Measurements from ENCODE around the gene PADI4. TPM values are rescaled to one million over a fixed set of nuclear protein-coding genes. Genes with fewer than 3 reads are reported as not detected.

PADI4 gene
- total RNA-seq, 4 donors from 2014 or later = 1.2 TPM; not detected in 3

- DNase-seq = no peak
- Histone ChIP-seq H3K27ac (no peak overlapping the region), H3K9me3 (no peaks in the 10 kb centered on the region), H3K36me3 (no peaks in the 10 kb centered on the region), H3K27me3 (no peaks in the 10 kb centered on the region), H3K4me3 (no peak overlapping the region), H3K4me1 (no peaks in the 10 kb centered on the region)
- TF ChIP-seq POLR2A (IDR thresholded peaks at IDR 0.05) = no peak
- TF ChIP-seq CTCF (IDR thresholded peaks at IDR 0.05) = no peak
- intact Hi-C loops (cut with DNase I; ENCODE audit: low total_unique reads) = no loop called here
These were observed 69.4 kb downstream of the PADI4 start for GRCh38 chr1:17377325-17377953.

- TF ChIP-seq POLR2A (IDR thresholded peaks at IDR 0.05) = no peak
- DNase-seq = no peak
- Histone ChIP-seq H3K36me3 (no peaks in the 10 kb centered on the region), H3K4me3 (no peak overlapping the region), H3K9me3 (no peaks in the 10 kb centered on the region), H3K27ac (no peak overlapping the region), H3K27me3 (no peaks in the 10 kb centered on the region), H3K4me1 (no peaks in the 10 kb centered on the region)
- intact Hi-C loops (cut with DNase I; ENCODE audit: low total_unique reads) = no loop called here
These were observed 73.2 kb downstream of the PADI4 start for GRCh38 chr1:17381161-17381560.

GRCh38 chr1:17392199-17392740, 84.3 kb downstream of the PADI4 start:
- no peak for DNase-seq
- Histone ChIP-seq H3K4me1 (no peaks in the 10 kb centered on the region), H3K9me3 (no peaks in the 10 kb centered on the region), H3K36me3 (no peaks in the 10 kb centered on the region), H3K27ac (no peak overlapping the region), H3K4me3 (no peak overlapping the region), H3K27me3 (no peaks in the 10 kb centered on the region)
- intact Hi-C loops (cut with DNase I; ENCODE audit: low total_unique reads) = no loop called here
- TF ChIP-seq CTCF (IDR thresholded peaks at IDR 0.05) = no peak
- no peak for TF ChIP-seq POLR2A (IDR thresholded peaks at IDR 0.05)

GRCh38 chr1:17393230-17393629, 85.2 kb downstream of the PADI4 start:
- no peak for TF ChIP-seq POLR2A (IDR thresholded peaks at IDR 0.05)
- no peak for TF ChIP-seq CTCF (IDR thresholded peaks at IDR 0.05)

GRCh38 chr1:17397910-17398695, 90.1 kb downstream of the PADI4 start:
- intact Hi-C loops (cut with DNase I; ENCODE audit: low total_unique reads) = no loop called here
- TF ChIP-seq CTCF (IDR thresholded peaks at IDR 0.05) = no peak
- no peak for TF ChIP-seq POLR2A (IDR thresholded peaks at IDR 0.05)
- Histone ChIP-seq H3K9me3 (no peaks in the 10 kb centered on the region), H3K4me3 (no peak overlapping the region), H3K27ac (no peak overlapping the region), H3K27me3 (no peaks in the 10 kb centered on the region), H3K36me3 (no peaks in the 10 kb centered on the region), H3K4me1 (no peaks in the 10 kb centered on the region)
- DNase-seq = no peak

More at GRCh38 chr1:17393230-17393629, 85.2 kb downstream of the PADI4 start:
- no peak overlapping the region for H3K27ac ChIP-seq
- H3K36me3 ChIP-seq = no peaks in the 10 kb centered on the region
- H3K27me3 ChIP-seq = no peaks in the 10 kb centered on the region
- no peaks in the 10 kb centered on the region for H3K9me3 ChIP-seq
- H3K4me3 ChIP-seq = no peak overlapping the region
- intact Hi-C loops (cut with DNase I; ENCODE audit: low total_unique reads) = no loop called here
- no peak for DNase-seq
- no peaks in the 10 kb centered on the region for H3K4me1 ChIP-seq
